Measurements from ENCODE around the gene STIM2. TPM values are rescaled to one million over a fixed set of nuclear protein-coding genes. Genes with fewer than 3 reads are reported as not detected.

Gene STIM2
- total and polyA plus RNA-seq, 9 of the 15 experiments (the other 6 are each of a cell fraction or from before 2014, with no cell fraction given): 7.2 to 26.8 (median 15.4) TPM

DNA sequence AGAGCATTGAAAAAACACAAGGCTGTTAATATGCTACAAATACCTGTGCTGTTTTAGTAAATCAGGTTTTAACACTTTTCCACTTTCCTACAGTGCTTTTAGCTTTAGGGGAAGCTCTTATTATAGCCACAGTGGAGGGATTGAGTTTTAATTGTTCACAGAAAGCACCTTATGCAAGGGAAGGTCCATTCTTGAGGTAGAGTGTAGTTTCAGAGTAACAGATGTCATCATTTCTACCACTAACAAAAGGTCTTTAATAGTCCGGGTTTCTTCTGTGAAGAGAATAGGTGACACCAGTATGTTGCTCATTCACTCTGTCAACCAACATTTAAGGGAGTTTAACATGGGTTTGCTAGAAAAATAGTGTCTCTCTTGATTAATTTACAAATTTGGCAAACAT lies 104.4 kb downstream of the STIM2 start (continued):
- TF ChIP-seq, protein P1, sequence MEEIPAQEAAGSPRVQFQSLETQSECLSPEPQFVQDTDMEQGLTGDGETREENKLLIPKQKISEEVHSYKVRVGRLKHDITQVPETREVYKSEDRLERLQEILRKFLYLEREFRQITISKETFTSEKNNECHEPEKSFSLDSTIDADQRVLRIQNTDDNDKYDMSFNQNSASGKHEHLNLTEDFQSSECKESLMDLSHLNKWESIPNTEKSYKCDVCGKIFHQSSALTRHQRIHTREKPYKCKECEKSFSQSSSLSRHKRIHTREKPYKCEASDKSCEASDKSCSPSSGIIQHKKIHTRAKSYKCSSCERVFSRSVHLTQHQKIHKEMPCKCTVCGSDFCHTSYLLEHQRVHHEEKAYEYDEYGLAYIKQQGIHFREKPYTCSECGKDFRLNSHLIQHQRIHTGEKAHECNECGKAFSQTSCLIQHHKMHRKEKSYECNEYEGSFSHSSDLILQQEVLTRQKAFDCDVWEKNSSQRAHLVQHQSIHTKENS (CRISPR knock-in tag; IDR thresholded peaks at IDR 0.05): no peak
- TF ChIP-seq, protein P2, sequence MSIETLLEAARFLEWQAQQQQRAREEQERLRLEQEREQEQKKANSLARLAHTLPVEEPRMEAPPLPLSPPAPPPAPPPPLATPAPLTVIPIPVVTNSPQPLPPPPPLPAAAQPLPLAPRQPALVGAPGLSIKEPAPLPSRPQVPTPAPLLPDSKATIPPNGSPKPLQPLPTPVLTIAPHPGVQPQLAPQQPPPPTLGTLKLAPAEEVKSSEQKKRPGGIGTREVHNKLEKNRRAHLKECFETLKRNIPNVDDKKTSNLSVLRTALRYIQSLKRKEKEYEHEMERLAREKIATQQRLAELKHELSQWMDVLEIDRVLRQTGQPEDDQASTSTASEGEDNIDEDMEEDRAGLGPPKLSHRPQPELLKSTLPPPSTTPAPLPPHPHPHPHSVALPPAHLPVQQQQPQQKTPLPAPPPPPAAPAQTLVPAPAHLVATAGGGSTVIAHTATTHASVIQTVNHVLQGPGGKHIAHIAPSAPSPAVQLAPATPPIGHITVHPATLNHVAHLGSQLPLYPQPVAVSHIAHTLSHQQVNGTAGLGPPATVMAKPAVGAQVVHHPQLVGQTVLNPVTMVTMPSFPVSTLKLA (conservative IDR thresholded peaks at IDR 0.05): no peak
- TF ChIP-seq, protein P3, sequence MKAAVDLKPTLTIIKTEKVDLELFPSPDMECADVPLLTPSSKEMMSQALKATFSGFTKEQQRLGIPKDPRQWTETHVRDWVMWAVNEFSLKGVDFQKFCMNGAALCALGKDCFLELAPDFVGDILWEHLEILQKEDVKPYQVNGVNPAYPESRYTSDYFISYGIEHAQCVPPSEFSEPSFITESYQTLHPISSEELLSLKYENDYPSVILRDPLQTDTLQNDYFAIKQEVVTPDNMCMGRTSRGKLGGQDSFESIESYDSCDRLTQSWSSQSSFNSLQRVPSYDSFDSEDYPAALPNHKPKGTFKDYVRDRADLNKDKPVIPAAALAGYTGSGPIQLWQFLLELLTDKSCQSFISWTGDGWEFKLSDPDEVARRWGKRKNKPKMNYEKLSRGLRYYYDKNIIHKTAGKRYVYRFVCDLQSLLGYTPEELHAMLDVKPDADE (conservative IDR thresholded peaks at IDR 0.05; ENCODE audit: control insufficient read depth, low read depth, low read length): no peak
- TF ChIP-seq ZNF24 (IDR thresholded peaks at IDR 0.05) (no peak), SETDB1 (IDR thresholded peaks at IDR 0.05; ENCODE audit: low read length) (no peak), CBX2 (IDR thresholded peaks at IDR 0.05; ENCODE audit: insufficient read depth, low read length, poor library complexity, severe bottlenecking) (no peak), SMAD2 (IDR thresholded peaks at IDR 0.05; ENCODE audit: low read depth, low read length) (no peak)
- TF ChIP-seq, protein P4, sequence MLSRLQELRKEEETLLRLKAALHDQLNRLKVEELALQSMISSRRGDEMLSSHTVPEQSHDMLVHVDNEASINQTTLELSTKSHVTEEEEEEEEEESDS (CRISPR knock-in tag; IDR thresholded peaks at IDR 0.05): no peak
- TF ChIP-seq, protein P5, sequence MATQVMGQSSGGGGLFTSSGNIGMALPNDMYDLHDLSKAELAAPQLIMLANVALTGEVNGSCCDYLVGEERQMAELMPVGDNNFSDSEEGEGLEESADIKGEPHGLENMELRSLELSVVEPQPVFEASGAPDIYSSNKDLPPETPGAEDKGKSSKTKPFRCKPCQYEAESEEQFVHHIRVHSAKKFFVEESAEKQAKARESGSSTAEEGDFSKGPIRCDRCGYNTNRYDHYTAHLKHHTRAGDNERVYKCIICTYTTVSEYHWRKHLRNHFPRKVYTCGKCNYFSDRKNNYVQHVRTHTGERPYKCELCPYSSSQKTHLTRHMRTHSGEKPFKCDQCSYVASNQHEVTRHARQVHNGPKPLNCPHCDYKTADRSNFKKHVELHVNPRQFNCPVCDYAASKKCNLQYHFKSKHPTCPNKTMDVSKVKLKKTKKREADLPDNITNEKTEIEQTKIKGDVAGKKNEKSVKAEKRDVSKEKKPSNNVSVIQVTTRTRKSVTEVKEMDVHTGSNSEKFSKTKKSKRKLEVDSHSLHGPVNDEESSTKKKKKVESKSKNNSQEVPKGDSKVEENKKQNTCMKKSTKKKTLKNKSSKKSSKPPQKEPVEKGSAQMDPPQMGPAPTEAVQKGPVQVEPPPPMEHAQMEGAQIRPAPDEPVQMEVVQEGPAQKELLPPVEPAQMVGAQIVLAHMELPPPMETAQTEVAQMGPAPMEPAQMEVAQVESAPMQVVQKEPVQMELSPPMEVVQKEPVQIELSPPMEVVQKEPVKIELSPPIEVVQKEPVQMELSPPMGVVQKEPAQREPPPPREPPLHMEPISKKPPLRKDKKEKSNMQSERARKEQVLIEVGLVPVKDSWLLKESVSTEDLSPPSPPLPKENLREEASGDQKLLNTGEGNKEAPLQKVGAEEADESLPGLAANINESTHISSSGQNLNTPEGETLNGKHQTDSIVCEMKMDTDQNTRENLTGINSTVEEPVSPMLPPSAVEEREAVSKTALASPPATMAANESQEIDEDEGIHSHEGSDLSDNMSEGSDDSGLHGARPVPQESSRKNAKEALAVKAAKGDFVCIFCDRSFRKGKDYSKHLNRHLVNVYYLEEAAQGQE (IDR thresholded peaks at IDR 0.05; ENCODE audit: borderline replicate concordance): no peak
- TF ChIP-seq, protein P5 (CRISPR knock-in tag; IDR thresholded peaks at IDR 0.05; ENCODE audit: low read depth): no peak

Data from K562 (cell line).